ENCODE measurements around the gene NPIPA7. TPM values are rescaled to one million over a fixed set of nuclear protein-coding genes. Genes with fewer than 3 reads are reported as not detected.
"Not testable (repeated sequence)": the region's sequence is repeated elsewhere in the genome, so short reads cannot be mapped to it uniquely, and the experiment has no call there.

Gene NPIPA7
- polyA plus RNA-seq, 5 donors: 14.4 to 33.8 (median 27.6) TPM

DNA sequence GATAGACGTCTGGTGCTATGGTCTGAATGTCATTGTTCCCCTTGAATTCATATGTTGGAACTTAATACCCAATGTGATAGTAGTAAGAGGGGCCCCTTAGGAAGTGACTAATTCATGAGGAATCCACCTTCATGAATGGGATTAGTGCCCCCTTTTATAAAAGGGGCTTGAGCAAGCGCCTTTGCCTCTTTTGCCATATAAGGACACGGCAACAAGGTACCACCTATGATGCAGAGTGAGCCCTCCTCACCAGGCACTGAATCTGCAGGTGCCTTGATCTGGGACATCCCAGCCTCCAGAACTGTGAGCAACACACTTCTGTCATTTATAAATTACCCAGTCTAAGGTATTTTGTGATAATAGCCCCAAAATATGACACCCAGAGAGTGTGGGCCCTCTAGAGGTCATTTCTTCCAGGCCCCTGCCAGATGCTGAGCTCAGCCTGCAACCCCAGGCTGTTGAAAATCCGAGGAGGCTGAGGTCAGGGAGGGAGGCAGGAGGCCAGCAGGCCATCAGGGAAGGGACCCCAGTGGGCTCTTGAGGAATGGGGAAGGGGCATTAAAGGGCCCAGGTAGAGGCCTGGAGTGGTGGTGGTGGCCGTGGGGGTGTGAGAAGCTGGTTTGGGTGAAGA lies 39.1 kb downstream of the NPIPA7 start:
- DNase-seq: not testable (repeated sequence)

DNA sequence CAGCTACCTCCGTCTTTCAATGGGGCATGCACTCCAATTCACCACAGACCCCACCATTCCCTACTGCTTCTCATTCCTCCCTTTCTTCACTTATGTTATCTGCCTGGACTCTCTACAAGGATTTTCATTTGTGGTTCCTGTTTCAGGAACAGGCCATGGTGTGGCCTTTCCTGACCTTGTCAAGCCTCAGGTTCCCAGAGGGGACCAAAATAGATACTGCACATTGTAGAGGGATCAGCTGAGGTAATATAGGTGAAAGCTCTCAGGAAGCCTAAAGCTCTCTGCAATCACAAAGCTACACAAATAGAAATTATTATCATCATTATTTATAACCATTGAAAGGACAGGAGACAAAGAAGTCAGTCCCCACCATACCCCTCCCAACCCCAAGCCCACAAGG lies 41.6 kb downstream of the NPIPA7 start:
- not testable (repeated sequence) for DNase-seq

DNA sequence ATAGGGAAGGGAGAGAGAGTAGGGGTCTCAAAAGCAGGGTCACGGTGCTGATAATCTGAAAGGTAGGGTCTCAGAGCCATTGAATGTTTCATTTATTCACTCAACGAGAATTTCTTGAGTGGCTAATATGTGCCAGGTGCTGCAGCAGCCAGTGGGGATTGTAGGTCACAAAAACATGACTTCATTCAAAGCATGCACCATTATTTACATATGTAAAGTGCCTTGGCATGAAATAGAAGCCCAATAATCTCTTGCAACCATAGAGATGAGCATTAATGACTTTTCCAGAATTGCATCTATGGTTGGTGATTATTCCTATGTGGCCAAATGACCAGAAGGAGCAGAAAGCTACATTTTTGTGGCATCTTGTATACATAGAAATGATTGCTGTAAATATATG lies 46.2 kb downstream of the NPIPA7 start:
- not testable (repeated sequence) for DNase-seq

DNA sequence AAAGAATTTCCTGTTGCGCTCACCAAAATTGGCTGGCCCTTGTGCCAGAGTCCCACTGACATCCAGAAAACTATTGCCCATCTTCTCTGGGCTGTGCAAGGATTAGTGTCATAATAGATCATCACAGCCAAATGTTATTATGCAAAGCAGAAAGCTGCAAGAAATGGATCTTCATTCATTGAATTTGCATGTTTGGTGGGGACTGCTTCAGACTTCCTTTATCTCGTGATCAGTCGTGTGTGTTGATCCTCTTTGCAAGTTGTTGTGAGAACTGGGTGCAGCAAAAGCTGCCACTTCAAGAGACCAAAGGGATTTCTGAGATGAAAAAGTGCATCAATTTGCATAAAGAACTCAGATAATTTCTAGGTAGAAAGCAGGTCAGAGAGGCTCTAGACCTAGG lies 52.2 kb downstream of the NPIPA7 start:
- not testable (repeated sequence) for DNase-seq

DNA sequence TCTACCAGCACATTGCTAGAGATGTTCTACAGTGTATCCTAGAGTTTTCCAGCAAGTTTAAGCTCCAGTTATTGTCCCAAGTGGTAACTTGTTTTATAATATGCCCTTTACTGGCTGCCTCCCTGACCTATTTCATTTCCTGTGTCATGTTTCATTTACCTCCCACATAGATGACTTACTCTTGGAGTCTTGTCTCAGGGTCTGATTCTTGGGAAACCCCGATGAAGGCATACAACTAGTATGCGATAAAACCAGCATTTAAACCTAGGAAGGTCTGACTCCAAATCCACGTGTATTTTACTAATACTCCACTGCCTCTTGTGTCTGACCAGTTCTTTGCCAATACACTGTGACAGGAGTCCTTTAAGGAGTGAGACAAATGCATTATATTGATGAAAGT lies 55.8 kb downstream of the NPIPA7 start:
- DNase-seq: not testable (repeated sequence)

DNA sequence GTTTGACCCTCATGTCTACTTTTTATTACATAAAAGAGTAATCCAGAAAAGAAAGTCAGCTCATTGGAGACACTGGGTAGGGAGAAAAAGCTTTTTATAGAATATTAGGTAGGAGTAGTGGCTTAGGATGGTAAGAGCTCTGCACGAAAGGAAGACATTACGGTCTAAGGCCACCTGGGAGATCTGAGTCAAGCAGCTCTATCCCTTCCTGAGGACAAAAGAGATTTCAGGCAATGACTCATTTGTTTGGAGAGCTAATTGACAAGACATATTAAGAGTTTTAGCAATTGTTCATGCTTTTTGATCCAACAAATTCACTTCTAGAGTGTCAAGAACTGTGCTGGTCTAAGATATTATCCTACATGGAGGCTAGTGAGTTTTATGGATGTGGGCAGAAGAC lies 62.5 kb downstream of the NPIPA7 start:
- DNase-seq: not testable (repeated sequence)

Other genes with a start within 250 kb of the NPIPA7 start
- gene ABCC6, start 155.6 kb upstream of the NPIPA7 start, polyA plus RNA-seq (ENCODE audit: insufficient read depth in 1 of 5, insufficient read length in 5 of 5, low replicate concordance in 1 of 5): 10 to 100 TPM; 12.3 to 19.0 (median 15.0) TPM
- gene NOMO3, start 146.6 kb upstream of the NPIPA7 start, polyA plus RNA-seq (ENCODE audit: insufficient read depth in 1 of 5, insufficient read length in 5 of 5, low replicate concordance in 1 of 5): 10 to 100 TPM; 16.3 to 70.6 (median 46.0) TPM